Measurements from ENCODE around the gene ASIC4. TPM values are rescaled to one million over a fixed set of nuclear protein-coding genes. Genes with fewer than 3 reads are reported as not detected.

ASIC4 gene
- total RNA-seq, 1 experiment from 2014 or later = 0.11 TPM

GRCh38 chr2:219517954-219518778 is 3.9 kb downstream of the ASIC4 start:
- ChIA-PET CTCF (interaction anchor here (0.5 to 1.8 kb wide), 3 partner anchors 8 to 55 kb away, joined by 3 to 8 read pairs (median 5); no protein-coding TSS in a partner anchor), POLR2A (ENCODE audit: unreplicated experiment) (no interaction called here)
- no peaks in the 10 kb centered on the region for H3K9me2 ChIP-seq (replicated peaks; ENCODE audit: low read length)
- H3K36me3 ChIP-seq (ENCODE audit: low read depth, low read length) = no peaks in the 10 kb centered on the region
- H3K9me3 ChIP-seq (ENCODE audit: low read length) = no peaks in the 10 kb centered on the region
- H3K9ac ChIP-seq (ENCODE audit: low read length) = no peak overlapping the region
- ATAC-seq (no peak), DNase-seq (no peak)
- no TSS peak for BruUV-seq (replicated peaks)
- peaks cover 14% of the 10 kb centered on the region for H3K4me1 ChIP-seq (ENCODE audit: insufficient read depth, low read length)
- no peak overlapping the region for H2AFZ ChIP-seq (ENCODE audit: low read length)
- H4K20me1 ChIP-seq (ENCODE audit: low read length) = no peaks in the 10 kb centered on the region
- no peak overlapping the region for H3K27ac ChIP-seq (ENCODE audit: low read length)
- no peak overlapping the region for H3K4me3 ChIP-seq (ENCODE audit: low read length)
- H3K4me2 ChIP-seq (ENCODE audit: low read length) = no peak overlapping the region
- no peaks in the 10 kb centered on the region for H3K79me2 ChIP-seq (ENCODE audit: low read length)
- intact Hi-C loops (cut with micrococcal nuclease) = no loop called here
- H3K27me3 ChIP-seq (ENCODE audit: low read length) = peaks cover 17% of the 10 kb centered on the region
- no peaks in the 10 kb centered on the region for H3F3A ChIP-seq (ENCODE audit: low read length, unreplicated experiment)
- TF ChIP-seq EZH2phosphoT487 (IDR thresholded peaks at IDR 0.05; ENCODE audit: borderline replicate concordance, low read length) (no peak), EZH2 (IDR thresholded peaks at IDR 0.05; ENCODE audit: low read length, unreplicated experiment) (no peak), CTCF (conservative IDR thresholded peaks at IDR 0.05; ENCODE audit: low read depth, low read length) (no peak)

GRCh38 chr2:219519526-219519916 is 5.2 kb downstream of the ASIC4 start:
- Histone ChIP-seq H3K27me3 (ENCODE audit: low read length) (peaks cover 4% of the 10 kb centered on the region), H3K9ac (ENCODE audit: low read length) (no peak overlapping the region), H3K4me2 (ENCODE audit: low read length) (no peak overlapping the region), H3K79me2 (ENCODE audit: low read length) (no peaks in the 10 kb centered on the region), H2AFZ (ENCODE audit: low read length) (no peak overlapping the region), H3K9me3 (ENCODE audit: low read length) (no peaks in the 10 kb centered on the region), H3K36me3 (ENCODE audit: low read depth, low read length) (no peaks in the 10 kb centered on the region), H3K9me2 (replicated peaks; ENCODE audit: low read length) (no peaks in the 10 kb centered on the region), H3K4me1 (ENCODE audit: insufficient read depth, low read length) (peaks cover 14% of the 10 kb centered on the region), H3K4me3 (ENCODE audit: low read length) (no peak overlapping the region), H3F3A (ENCODE audit: low read length, unreplicated experiment) (no peaks in the 10 kb centered on the region), H3K27ac (ENCODE audit: low read length) (no peak overlapping the region), H4K20me1 (ENCODE audit: low read length) (no peaks in the 10 kb centered on the region)
- BruUV-seq (replicated peaks) = no TSS peak
- ChIA-PET CTCF (interaction anchor here (0.9 to 1.8 kb wide), 2 partner anchors 9 to 10 kb away, joined by 5 to 8 read pairs; no protein-coding TSS in a partner anchor), POLR2A (ENCODE audit: unreplicated experiment) (no interaction called here)
- ATAC-seq (no peak), DNase-seq (no peak)
- intact Hi-C loops (cut with micrococcal nuclease) = no loop called here
- TF ChIP-seq EZH2phosphoT487 (IDR thresholded peaks at IDR 0.05; ENCODE audit: borderline replicate concordance, low read length) (no peak), CTCF (conservative IDR thresholded peaks at IDR 0.05; ENCODE audit: low read depth, low read length) (no peak), EZH2 (IDR thresholded peaks at IDR 0.05; ENCODE audit: low read length, unreplicated experiment) (no peak)

GRCh38 chr2:219520079-219520478 is 5.8 kb downstream of the ASIC4 start:
- H3K9ac ChIP-seq (ENCODE audit: low read length) = no peak overlapping the region
- no TSS peak for BruUV-seq (replicated peaks)
- H3K27me3 ChIP-seq (ENCODE audit: low read length) = no peaks in the 10 kb centered on the region; the same call in 1 of the 2 replicates
- no peaks in the 10 kb centered on the region for H4K20me1 ChIP-seq (ENCODE audit: low read length)
- ChIA-PET CTCF (interaction anchor here (0.6 to 1.2 kb wide), 6 partner anchors 10 to 307 kb away, joined by 3 to 5 read pairs (median 3); partner anchors contain the start of gene GMPPA), POLR2A (ENCODE audit: unreplicated experiment) (interaction anchor here (0.5 kb wide), 1 partner anchor 9 kb away, joined by 6 read pairs; no protein-coding TSS in a partner anchor)
- H3K79me2 ChIP-seq (ENCODE audit: low read length) = no peaks in the 10 kb centered on the region
- TF ChIP-seq EZH2 (IDR thresholded peaks at IDR 0.05; ENCODE audit: low read length, unreplicated experiment) (no peak), EZH2phosphoT487 (IDR thresholded peaks at IDR 0.05; ENCODE audit: borderline replicate concordance, low read length) (no peak), CTCF (conservative IDR thresholded peaks at IDR 0.05; ENCODE audit: low read depth, low read length) (no peak)
- H3K9me2 ChIP-seq (replicated peaks; ENCODE audit: low read length) = no peaks in the 10 kb centered on the region
- no peak overlapping the region for H2AFZ ChIP-seq (ENCODE audit: low read length)
- no peaks in the 10 kb centered on the region for H3K9me3 ChIP-seq (ENCODE audit: low read length)
- no peak overlapping the region for H3K27ac ChIP-seq (ENCODE audit: low read length)
- no peak overlapping the region for H3K4me3 ChIP-seq (ENCODE audit: low read length)
- H3F3A ChIP-seq (ENCODE audit: low read length, unreplicated experiment) = no peaks in the 10 kb centered on the region
- no peaks in the 10 kb centered on the region for H3K36me3 ChIP-seq (ENCODE audit: low read depth, low read length)
- intact Hi-C loops (cut with micrococcal nuclease) = no loop called here
- peaks cover 14% of the 10 kb centered on the region for H3K4me1 ChIP-seq (ENCODE audit: insufficient read depth, low read length)
- no peak for DNase-seq
- ATAC-seq = no peak
- no peak overlapping the region for H3K4me2 ChIP-seq (ENCODE audit: low read length)

Measured in PC-3 (cell line).